ENCODE results near the gene SHOC1. TPM values are rescaled to one million over a fixed set of nuclear protein-coding genes. Genes with fewer than 3 reads are reported as not detected.

SHOC1 gene
- total RNA-seq, 1 donor from 2014 or later = 0.15 TPM

DNA sequence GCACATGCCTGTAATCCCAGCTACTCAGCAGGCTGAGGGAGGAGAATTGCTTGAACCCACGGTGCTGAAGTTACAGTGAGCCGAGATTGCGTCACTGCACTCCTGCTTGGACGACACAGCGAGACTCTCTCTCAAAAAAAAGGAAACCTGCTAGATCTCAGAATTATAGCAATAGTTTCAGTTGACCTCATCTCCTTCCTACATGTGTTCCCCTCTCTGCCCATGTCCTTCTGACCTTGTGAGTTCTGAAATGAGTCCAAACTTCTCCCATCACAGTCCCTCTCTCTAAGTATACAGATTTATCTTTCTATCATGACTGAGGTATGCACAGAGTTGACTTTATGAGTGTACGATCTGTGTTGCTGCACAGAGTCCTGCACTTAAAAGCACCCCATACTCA lies 44.6 kb upstream of the SHOC1 start:
- no peaks in the 10 kb centered on the region for H3K27me3 ChIP-seq (ENCODE audit: low read depth)
- no peaks in the 10 kb centered on the region for H3K9me3 ChIP-seq
- H3K36me3 ChIP-seq = no peaks in the 10 kb centered on the region
- TF ChIP-seq, protein P1, sequence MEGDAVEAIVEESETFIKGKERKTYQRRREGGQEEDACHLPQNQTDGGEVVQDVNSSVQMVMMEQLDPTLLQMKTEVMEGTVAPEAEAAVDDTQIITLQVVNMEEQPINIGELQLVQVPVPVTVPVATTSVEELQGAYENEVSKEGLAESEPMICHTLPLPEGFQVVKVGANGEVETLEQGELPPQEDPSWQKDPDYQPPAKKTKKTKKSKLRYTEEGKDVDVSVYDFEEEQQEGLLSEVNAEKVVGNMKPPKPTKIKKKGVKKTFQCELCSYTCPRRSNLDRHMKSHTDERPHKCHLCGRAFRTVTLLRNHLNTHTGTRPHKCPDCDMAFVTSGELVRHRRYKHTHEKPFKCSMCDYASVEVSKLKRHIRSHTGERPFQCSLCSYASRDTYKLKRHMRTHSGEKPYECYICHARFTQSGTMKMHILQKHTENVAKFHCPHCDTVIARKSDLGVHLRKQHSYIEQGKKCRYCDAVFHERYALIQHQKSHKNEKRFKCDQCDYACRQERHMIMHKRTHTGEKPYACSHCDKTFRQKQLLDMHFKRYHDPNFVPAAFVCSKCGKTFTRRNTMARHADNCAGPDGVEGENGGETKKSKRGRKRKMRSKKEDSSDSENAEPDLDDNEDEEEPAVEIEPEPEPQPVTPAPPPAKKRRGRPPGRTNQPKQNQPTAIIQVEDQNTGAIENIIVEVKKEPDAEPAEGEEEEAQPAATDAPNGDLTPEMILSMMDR (IDR thresholded peaks at IDR 0.05) = no peak
- peak; percentile 65 for DNase-seq
- ATAC-seq = peak; percentile 45 to 57
- intact Hi-C loops (cut with DNase I) = no loop called here
- peaks cover 12% of the 10 kb centered on the region for H3K4me1 ChIP-seq
- peak overlapping the region; percentile 29 for H3K27ac ChIP-seq
- H3K4me3 ChIP-seq = no peak overlapping the region

DNA sequence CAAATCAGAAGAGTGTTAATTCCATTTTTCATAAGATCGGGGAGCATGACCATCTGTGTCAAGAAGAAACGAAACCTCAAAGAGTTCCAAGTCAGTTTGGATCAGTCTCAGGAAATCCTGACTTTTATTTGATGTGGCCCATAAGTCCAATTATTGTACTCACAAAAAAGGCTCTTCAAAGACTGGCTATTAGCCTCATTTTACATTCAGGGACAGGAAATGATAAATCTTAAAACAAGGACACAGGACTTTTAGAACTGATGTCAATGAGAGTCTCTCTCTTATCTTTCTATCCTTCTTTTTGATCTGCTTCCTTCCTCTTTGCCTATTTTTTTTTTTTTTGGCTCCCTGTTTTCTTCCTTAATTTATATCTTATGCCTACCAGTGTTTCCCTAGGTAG lies 43.7 kb upstream of the SHOC1 start:
- H3K4me3 ChIP-seq = no peak overlapping the region
- ATAC-seq = no peak
- no peak overlapping the region for H3K27ac ChIP-seq
- intact Hi-C loops (cut with DNase I) = no loop called here
- H3K36me3 ChIP-seq = no peaks in the 10 kb centered on the region
- peaks cover 12% of the 10 kb centered on the region for H3K4me1 ChIP-seq
- no peak for DNase-seq
- TF ChIP-seq, protein P1 (IDR thresholded peaks at IDR 0.05) = no peak
- no peaks in the 10 kb centered on the region for H3K9me3 ChIP-seq
- H3K27me3 ChIP-seq (ENCODE audit: low read depth) = no peaks in the 10 kb centered on the region

DNA sequence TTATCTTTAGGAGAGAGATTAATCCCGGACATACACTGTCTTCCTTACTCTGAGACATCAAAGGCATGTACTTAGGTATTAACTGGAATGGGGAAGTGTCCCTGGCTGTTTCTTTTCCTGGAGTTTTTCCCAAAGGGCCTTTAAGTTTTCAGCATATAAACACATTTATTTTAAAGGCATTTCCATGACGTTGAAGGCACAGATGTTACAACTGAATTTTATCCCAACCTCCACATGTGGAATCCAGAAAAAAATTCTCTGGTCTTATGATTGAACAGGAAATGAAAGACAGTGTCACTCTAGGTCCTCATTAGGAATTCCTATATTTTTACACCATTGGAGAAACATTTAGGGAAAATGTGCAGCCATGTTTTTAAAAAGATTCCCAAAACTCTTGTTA lies 41.6 kb upstream of the SHOC1 start:
- H3K4me3 ChIP-seq = no peak overlapping the region
- intact Hi-C loops (cut with DNase I) = no loop called here
- no peak overlapping the region for H3K27ac ChIP-seq
- ATAC-seq (no peak), DNase-seq (no peak)
- no peaks in the 10 kb centered on the region for H3K27me3 ChIP-seq (ENCODE audit: low read depth)
- H3K36me3 ChIP-seq = no peaks in the 10 kb centered on the region
- H3K9me3 ChIP-seq = no peaks in the 10 kb centered on the region
- TF ChIP-seq, protein P1 (IDR thresholded peaks at IDR 0.05) = no peak
- peaks cover 12% of the 10 kb centered on the region for H3K4me1 ChIP-seq

DNA sequence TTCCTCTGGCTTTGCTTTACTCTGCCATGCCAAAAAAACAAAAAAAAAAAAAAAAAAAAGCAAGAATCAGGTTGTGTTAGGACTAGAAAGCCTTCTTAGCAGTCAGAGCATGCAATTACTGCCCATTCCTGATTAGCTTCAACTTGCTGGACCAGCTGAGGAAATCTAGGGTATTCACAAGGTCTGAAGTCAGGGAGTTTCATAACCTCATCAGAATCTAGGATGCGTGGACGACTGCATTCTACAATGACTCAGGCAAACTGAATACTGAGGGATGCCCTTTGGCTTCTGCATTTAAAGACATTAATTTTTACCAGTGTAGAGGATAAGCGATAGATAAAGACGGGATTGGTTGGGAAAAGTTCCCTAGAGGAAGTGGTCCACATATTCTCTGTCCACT lies 39.2 kb upstream of the SHOC1 start:
- no peaks in the 10 kb centered on the region for H3K9me3 ChIP-seq
- TF ChIP-seq, protein P1 (IDR thresholded peaks at IDR 0.05) = no peak
- intact Hi-C loops (cut with DNase I) = no loop called here
- ATAC-seq (no peak), DNase-seq (no peak)
- no peaks in the 10 kb centered on the region for H3K27me3 ChIP-seq (ENCODE audit: low read depth)
- no peaks in the 10 kb centered on the region for H3K36me3 ChIP-seq
- peaks cover 4% of the 10 kb centered on the region for H3K4me1 ChIP-seq
- H3K4me3 ChIP-seq = no peak overlapping the region
- H3K27ac ChIP-seq = no peak overlapping the region

DNA sequence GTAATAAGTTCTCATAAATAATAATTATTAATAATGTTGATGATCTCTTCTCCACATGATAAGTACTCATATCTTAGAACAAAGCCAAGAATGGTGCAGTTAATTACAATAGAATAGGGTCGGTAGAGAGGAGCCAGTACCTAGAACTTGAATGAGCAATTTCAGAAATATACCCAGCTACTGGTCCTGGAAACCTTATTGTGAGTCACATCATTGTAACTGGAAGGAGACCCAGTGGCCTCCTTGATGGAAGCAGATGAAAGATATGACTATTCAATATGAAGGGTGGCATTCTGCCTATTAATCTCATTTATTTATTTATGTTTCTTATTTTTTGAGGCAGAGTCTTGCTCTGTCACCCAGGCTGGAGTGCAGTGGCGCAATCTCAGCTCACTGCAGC lies 37.7 kb upstream of the SHOC1 start:
- ATAC-seq (no peak), DNase-seq (no peak)
- Histone ChIP-seq H3K36me3 (no peaks in the 10 kb centered on the region), H3K9me3 (no peaks in the 10 kb centered on the region), H3K4me3 (no peak overlapping the region), H3K27ac (no peak overlapping the region), H3K4me1 (no peaks in the 10 kb centered on the region), H3K27me3 (ENCODE audit: low read depth) (no peaks in the 10 kb centered on the region)
- TF ChIP-seq, protein P1 (IDR thresholded peaks at IDR 0.05) = no peak
- intact Hi-C loops (cut with DNase I) = no loop called here
